ENCODE measurements around the gene SMYD1. TPM values are rescaled to one million over a fixed set of nuclear protein-coding genes. Genes with fewer than 3 reads are reported as not detected.
A peak's percentile ranks its signal among the peaks of the same experiment; 100 is the strongest.

SMYD1 gene
- total RNA-seq, 1 donor from 2014 or later = not detected

GRCh38 chr2:88055371-88056128 is 12.1 kb upstream of the SMYD1 start, which contains the start of gene KRCC1:
KRCC1 (minus strand) TSS chr2:88055783; CDS start chr2:88028563, 27,220 bp downstream.
- TF ChIP-seq CTCF (conservative IDR thresholded peaks at IDR 0.05; ENCODE audit: low read depth, low read length) = no peak
- peak within 1 kb of the TSS; percentile 91 for H3K4me3 ChIP-seq (ENCODE audit: low read depth, low read length)
- DNase-seq (ENCODE audit: low read depth) = peak; percentile 46

GRCh38 chr2:88057437-88057844 is 10.2 kb upstream of the SMYD1 start:
- no peak overlapping the region for H3K4me3 ChIP-seq (ENCODE audit: low read depth, low read length)
- DNase-seq (ENCODE audit: low read depth) = no peak
- no peak for TF ChIP-seq CTCF (conservative IDR thresholded peaks at IDR 0.05; ENCODE audit: low read depth, low read length)

- TF ChIP-seq CTCF (conservative IDR thresholded peaks at IDR 0.05; ENCODE audit: low read depth, low read length) = no peak
- no peak for DNase-seq (ENCODE audit: low read depth)
- no peak overlapping the region for H3K4me3 ChIP-seq (ENCODE audit: low read depth, low read length)
Measured at GRCh38 chr2:88058191-88058590, 9.4 kb upstream of the SMYD1 start.

- TF ChIP-seq CTCF (conservative IDR thresholded peaks at IDR 0.05; ENCODE audit: low read depth, low read length) = peak; percentile 90
Measured at GRCh38 chr2:88059979-88060906, 7.4 kb upstream of the SMYD1 start.

GRCh38 chr2:88060907-88061275 is 6.7 kb upstream of the SMYD1 start:
- no peak for DNase-seq (ENCODE audit: low read depth)
- no peak overlapping the region for H3K4me3 ChIP-seq (ENCODE audit: low read depth, low read length)
- TF ChIP-seq CTCF (conservative IDR thresholded peaks at IDR 0.05; ENCODE audit: low read depth, low read length) = no peak

More at GRCh38 chr2:88059979-88060906, 7.4 kb upstream of the SMYD1 start:
- H3K4me3 ChIP-seq (ENCODE audit: low read depth, low read length) = no peak overlapping the region
- DNase-seq (ENCODE audit: low read depth) = no peak

- no peak for TF ChIP-seq CTCF (conservative IDR thresholded peaks at IDR 0.05; ENCODE audit: low read depth, low read length)
- no peak for DNase-seq (ENCODE audit: low read depth)
- no peak overlapping the region for H3K4me3 ChIP-seq (ENCODE audit: low read depth, low read length)
Measured at GRCh38 chr2:88061295-88061694, 6.3 kb upstream of the SMYD1 start.
